ENCODE results near the gene DGKH. TPM values are rescaled to one million over a fixed set of nuclear protein-coding genes. Genes with fewer than 3 reads are reported as not detected.

DGKH gene
- total RNA-seq, 1 experiment from 2014 or later: 22.8 TPM

DNA sequence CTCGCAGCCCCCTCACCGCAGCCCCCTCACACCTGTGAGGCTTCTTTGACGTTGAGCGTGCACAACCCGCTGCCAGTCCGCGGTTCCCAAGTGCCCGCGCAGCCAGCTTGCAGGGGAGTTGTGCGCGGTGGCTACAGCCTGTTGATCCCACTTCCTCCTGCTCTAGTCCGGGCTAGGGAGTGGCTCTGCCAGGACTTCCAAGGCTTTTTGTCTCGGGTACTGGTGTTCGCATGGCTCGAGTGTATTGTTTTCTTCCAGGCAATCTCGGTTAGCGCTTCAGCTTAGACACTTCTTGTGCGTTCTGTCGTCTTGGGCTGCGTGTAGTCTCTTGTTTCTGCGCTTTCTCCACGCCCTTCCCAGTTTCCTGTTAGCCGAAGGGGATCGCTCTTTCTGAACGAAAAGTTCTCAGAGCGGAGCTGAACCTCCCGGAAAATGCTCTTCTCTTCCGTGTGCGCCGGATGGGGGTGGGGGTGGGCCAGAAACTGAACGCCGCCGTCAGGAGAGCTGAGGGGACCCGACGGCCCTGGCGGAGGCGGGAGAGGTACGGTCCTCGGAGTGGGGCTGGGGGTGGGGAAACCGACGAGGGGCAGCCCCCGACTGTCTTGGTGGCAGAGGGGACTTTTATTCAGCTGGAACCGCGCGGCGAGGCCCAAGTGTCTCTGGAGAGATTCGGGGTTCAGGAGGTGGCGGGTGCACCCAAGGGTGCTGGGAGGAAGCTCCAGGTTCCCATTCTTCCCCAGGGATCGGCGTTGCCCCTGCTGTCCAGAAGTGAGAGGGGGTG is 697 bp upstream of the DGKH start:
- no peaks in the 10 kb centered on the region; the same call in 1 of the 2 replicates for H3K36me3 ChIP-seq (ENCODE audit: control insufficient read depth, insufficient read depth, low read length)
- peak overlapping the region; percentile 79 to 85 for H3K4me3 ChIP-seq (ENCODE audit: low read depth in 2 of 2, low read length in 2 of 2)
- TF ChIP-seq SIN3A (IDR thresholded peaks at IDR 0.05; ENCODE audit: borderline replicate concordance, insufficient read depth, low read depth, low read length) (no peak), TCF7L2 (IDR thresholded peaks at IDR 0.05; ENCODE audit: low read depth, low read length) (no peak), POLR2AphosphoS5 (IDR thresholded peaks at IDR 0.05; ENCODE audit: low read depth, low read length) (no peak; the same call in none of the 2 replicates)
- TF ChIP-seq, protein P1, sequence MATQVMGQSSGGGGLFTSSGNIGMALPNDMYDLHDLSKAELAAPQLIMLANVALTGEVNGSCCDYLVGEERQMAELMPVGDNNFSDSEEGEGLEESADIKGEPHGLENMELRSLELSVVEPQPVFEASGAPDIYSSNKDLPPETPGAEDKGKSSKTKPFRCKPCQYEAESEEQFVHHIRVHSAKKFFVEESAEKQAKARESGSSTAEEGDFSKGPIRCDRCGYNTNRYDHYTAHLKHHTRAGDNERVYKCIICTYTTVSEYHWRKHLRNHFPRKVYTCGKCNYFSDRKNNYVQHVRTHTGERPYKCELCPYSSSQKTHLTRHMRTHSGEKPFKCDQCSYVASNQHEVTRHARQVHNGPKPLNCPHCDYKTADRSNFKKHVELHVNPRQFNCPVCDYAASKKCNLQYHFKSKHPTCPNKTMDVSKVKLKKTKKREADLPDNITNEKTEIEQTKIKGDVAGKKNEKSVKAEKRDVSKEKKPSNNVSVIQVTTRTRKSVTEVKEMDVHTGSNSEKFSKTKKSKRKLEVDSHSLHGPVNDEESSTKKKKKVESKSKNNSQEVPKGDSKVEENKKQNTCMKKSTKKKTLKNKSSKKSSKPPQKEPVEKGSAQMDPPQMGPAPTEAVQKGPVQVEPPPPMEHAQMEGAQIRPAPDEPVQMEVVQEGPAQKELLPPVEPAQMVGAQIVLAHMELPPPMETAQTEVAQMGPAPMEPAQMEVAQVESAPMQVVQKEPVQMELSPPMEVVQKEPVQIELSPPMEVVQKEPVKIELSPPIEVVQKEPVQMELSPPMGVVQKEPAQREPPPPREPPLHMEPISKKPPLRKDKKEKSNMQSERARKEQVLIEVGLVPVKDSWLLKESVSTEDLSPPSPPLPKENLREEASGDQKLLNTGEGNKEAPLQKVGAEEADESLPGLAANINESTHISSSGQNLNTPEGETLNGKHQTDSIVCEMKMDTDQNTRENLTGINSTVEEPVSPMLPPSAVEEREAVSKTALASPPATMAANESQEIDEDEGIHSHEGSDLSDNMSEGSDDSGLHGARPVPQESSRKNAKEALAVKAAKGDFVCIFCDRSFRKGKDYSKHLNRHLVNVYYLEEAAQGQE (IDR thresholded peaks at IDR 0.05; ENCODE audit: insufficient read depth in 1 of 2, low read depth in 2 of 2, low read length in 1 of 2): no peak
- TF ChIP-seq, protein P2, sequence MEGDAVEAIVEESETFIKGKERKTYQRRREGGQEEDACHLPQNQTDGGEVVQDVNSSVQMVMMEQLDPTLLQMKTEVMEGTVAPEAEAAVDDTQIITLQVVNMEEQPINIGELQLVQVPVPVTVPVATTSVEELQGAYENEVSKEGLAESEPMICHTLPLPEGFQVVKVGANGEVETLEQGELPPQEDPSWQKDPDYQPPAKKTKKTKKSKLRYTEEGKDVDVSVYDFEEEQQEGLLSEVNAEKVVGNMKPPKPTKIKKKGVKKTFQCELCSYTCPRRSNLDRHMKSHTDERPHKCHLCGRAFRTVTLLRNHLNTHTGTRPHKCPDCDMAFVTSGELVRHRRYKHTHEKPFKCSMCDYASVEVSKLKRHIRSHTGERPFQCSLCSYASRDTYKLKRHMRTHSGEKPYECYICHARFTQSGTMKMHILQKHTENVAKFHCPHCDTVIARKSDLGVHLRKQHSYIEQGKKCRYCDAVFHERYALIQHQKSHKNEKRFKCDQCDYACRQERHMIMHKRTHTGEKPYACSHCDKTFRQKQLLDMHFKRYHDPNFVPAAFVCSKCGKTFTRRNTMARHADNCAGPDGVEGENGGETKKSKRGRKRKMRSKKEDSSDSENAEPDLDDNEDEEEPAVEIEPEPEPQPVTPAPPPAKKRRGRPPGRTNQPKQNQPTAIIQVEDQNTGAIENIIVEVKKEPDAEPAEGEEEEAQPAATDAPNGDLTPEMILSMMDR (IDR thresholded peaks at IDR 0.05): no peak
- no peaks in the 10 kb centered on the region for H3K9me3 ChIP-seq (ENCODE audit: control insufficient read depth, insufficient read depth, low read depth, low read length)
- in situ Hi-C loops (cut with HindIII; ENCODE audit: low pct_unique_long_range_greater_than_20kb, low sequenced_read_pairs) (no loop called here), intact Hi-C loops (cut with micrococcal nuclease; ENCODE audit: unreplicated experiment) (loop anchor here (2.0 to 10.0 kb wide), 2 partner anchors 93 to 143 kb away; no protein-coding TSS in a partner anchor)
- ChIA-PET POLR2A (interaction anchor here (0.6 kb wide), 2 partner anchors 86 to 639 kb away, joined by 4 to 8 read pairs; no protein-coding TSS in a partner anchor), CTCF (interaction anchor here (0.6 kb wide), 2 partner anchors 33 to 111 kb away, joined by 3 to 5 read pairs; no protein-coding TSS in a partner anchor)
- no TSS peak for BruUV-seq (replicated peaks)
- H3K27ac ChIP-seq (ENCODE audit: low read length): peak overlapping the region; percentile 91
- ATAC-seq: peak; percentile 65
- DNase-seq (ENCODE audit: low read depth, low spot score): no peak
- H3K27me3 ChIP-seq (ENCODE audit: control insufficient read depth, insufficient read depth, low read length): no peaks in the 10 kb centered on the region
- peaks cover 22% of the 10 kb centered on the region for H3K4me1 ChIP-seq (ENCODE audit: control insufficient read depth, insufficient read depth, low read length)

DNA sequence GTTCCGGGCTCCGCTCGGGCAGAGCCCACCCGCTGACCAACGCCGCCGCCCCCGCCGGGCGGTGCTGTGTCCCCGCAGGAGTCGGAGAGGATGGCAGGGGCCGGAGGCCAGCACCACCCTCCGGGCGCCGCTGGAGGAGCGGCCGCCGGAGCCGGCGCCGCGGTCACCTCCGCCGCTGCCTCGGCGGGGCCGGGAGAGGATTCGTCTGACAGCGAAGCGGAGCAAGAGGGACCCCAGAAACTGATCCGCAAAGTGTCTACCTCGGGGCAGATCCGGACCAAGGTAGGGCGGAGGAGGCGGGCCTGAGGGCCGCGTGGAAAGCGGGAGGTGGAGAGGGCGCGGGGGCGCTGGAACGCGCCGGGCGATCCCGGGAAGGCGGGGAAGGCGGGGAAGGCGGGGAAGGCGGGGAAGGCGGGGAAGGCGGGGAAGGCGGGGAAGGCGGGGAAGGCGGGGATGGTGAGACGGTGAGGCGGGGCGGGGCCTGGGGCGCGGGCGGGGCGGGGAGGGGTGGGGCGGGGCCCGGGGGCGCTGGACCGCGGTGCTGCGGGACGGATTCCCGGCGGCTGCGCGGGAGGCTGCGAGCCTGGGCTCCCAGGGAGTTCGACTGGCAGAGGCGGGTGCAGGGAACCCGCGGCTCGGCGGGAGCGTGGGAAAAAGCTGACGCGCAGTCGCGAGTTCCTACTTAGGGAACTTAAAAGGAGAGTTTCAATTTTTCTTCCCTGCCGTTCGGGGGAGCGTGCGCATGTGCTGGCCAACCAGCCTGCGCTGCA is 421 bp downstream of the DGKH start:
- H3K27me3 ChIP-seq (ENCODE audit: control insufficient read depth, insufficient read depth, low read length): no peaks in the 10 kb centered on the region
- ATAC-seq: peak; percentile 82

More for the DNA sequence above, 421 bp downstream of the DGKH start:
- Histone ChIP-seq H3K36me3 (ENCODE audit: control insufficient read depth, insufficient read depth, low read length) (no peaks in the 10 kb centered on the region; the same call in 1 of the 2 replicates), H3K9me3 (ENCODE audit: control insufficient read depth, insufficient read depth, low read depth, low read length) (no peaks in the 10 kb centered on the region), H3K27ac (ENCODE audit: low read length) (peak overlapping the region; percentile 91), H3K4me1 (ENCODE audit: control insufficient read depth, insufficient read depth, low read length) (peaks cover 22% of the 10 kb centered on the region), H3K4me3 (ENCODE audit: low read depth in 2 of 2, low read length in 2 of 2) (peak overlapping the region; percentile 79 to 85)
- intact Hi-C loops (cut with micrococcal nuclease; ENCODE audit: unreplicated experiment): loop anchor here (10.0 kb wide), 1 partner anchor 94 kb away; no protein-coding TSS in a partner anchor
- ChIA-PET CTCF (no interaction called here), POLR2A (no interaction called here)
- no TSS peak for BruUV-seq (replicated peaks)
- peak; percentile 63; the same call in 1 of the 2 replicates for TF ChIP-seq POLR2AphosphoS5 (IDR thresholded peaks at IDR 0.05; ENCODE audit: low read depth, low read length)
- TF ChIP-seq, protein P1 (IDR thresholded peaks at IDR 0.05; ENCODE audit: insufficient read depth in 1 of 2, low read depth in 2 of 2, low read length in 1 of 2): no peak
- TF ChIP-seq, protein P2 (IDR thresholded peaks at IDR 0.05): peak; percentile 31
- DNase-seq (ENCODE audit: low read depth, low spot score): no peak
- in situ Hi-C loops (cut with HindIII; ENCODE audit: low pct_unique_long_range_greater_than_20kb, low sequenced_read_pairs): no loop called here
